ENCODE data around the gene RAPGEF1. TPM values are rescaled to one million over a fixed set of nuclear protein-coding genes. Genes with fewer than 3 reads are reported as not detected.

RAPGEF1 gene
- total and polyA plus RNA-seq, 4 donors = 17.5 to 93.2 (median 54.7) TPM

- WGBS, 2 donors = 86 to 90% methylated on average over 15 of the region's 15 CpGs
- intact Hi-C loops (cut with DNase I) = loop anchor here (5.0 kb wide), 2 partner anchors 58 to 128 kb away; no protein-coding TSS in a partner anchor
- ATAC-seq (ENCODE audit: low FRiP score) (no peak), DNase-seq (no peak)
- H3K4me3 ChIP-seq (ENCODE audit: low read length in 2 of 2) = no peak overlapping the region
- no peaks in the 10 kb centered on the region for H3K27me3 ChIP-seq (ENCODE audit: control insufficient read depth in 1 of 2, insufficient read depth in 2 of 2, low read length in 1 of 2)
- H3K4me1 ChIP-seq (ENCODE audit: control insufficient read depth in 1 of 2, insufficient read depth in 2 of 2, low read length in 2 of 2) = peaks cover 5 to 8% of the 10 kb centered on the region in 2 donors
- no peak overlapping the region for H3K27ac ChIP-seq (ENCODE audit: low read depth in 1 of 2, low read length in 2 of 2)
- H3K36me3 ChIP-seq (ENCODE audit: control insufficient read depth in 1 of 2, insufficient read depth in 2 of 2, low read length in 1 of 2) = no peaks in the 10 kb centered on the region
- H3K9me3 ChIP-seq (ENCODE audit: control insufficient read depth, low read length) = no peaks in the 10 kb centered on the region
Observed at GRCh38 chr9:131735238-131736128, 4.4 kb downstream of the RAPGEF1 start.

DNA sequence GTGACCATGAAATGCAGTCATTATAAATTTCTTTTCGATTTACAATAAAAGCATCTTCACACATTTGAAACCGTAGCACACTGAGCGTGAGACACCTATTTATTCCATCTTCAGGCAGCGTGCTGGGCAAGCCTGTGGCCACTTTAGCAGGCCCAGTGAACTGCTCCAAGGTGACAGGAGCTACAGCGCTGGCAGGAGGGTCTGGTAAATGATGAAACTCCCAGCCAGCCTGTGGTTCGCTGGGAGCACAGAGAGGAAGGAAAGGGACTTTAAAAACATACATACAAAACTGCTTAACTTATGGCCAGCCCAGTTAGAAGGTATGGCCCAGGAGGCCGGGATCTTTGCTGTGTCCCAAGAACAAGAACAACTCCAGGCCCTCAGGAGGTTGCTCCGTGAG, 5.1 kb downstream of the RAPGEF1 start:
- no peak for DNase-seq
- Histone ChIP-seq H3K4me3 (ENCODE audit: low read length in 2 of 2) (no peak overlapping the region), H3K27ac (ENCODE audit: low read depth in 1 of 2, low read length in 2 of 2) (peak overlapping the region in 1 of 2 donors; percentile 4), H3K36me3 (ENCODE audit: control insufficient read depth in 1 of 2, insufficient read depth in 2 of 2, low read length in 1 of 2) (no peaks in the 10 kb centered on the region), H3K27me3 (ENCODE audit: control insufficient read depth in 1 of 2, insufficient read depth in 2 of 2, low read length in 1 of 2) (no peaks in the 10 kb centered on the region), H3K9me3 (ENCODE audit: control insufficient read depth, low read length) (no peaks in the 10 kb centered on the region), H3K4me1 (ENCODE audit: control insufficient read depth in 1 of 2, insufficient read depth in 2 of 2, low read length in 2 of 2) (peaks cover 5 to 8% of the 10 kb centered on the region in 2 donors)
- intact Hi-C loops (cut with DNase I) = loop anchor here (5.0 kb wide), 2 partner anchors 57 to 127 kb away; no protein-coding TSS in a partner anchor
- 87 to 95% methylated on average over 8 of the region's 8 CpGs for WGBS, 2 donors
- ATAC-seq (ENCODE audit: low FRiP score) = no peak

- DNase-seq (peak; percentile 71 to 81), ATAC-seq (ENCODE audit: low FRiP score) (peak; percentile 27)
- Histone ChIP-seq H3K4me1 (ENCODE audit: control insufficient read depth in 1 of 2, insufficient read depth in 2 of 2, low read length in 2 of 2) (peaks cover 5 to 8% of the 10 kb centered on the region in 2 donors), H3K4me3 (ENCODE audit: low read length in 2 of 2) (no peak overlapping the region), H3K36me3 (ENCODE audit: control insufficient read depth in 1 of 2, insufficient read depth in 2 of 2, low read length in 1 of 2) (no peaks in the 10 kb centered on the region), H3K9me3 (ENCODE audit: control insufficient read depth, low read length) (no peaks in the 10 kb centered on the region), H3K27ac (ENCODE audit: low read depth in 1 of 2, low read length in 2 of 2) (peak overlapping the region; percentile 37 to 60), H3K27me3 (ENCODE audit: control insufficient read depth in 1 of 2, insufficient read depth in 2 of 2, low read length in 1 of 2) (no peaks in the 10 kb centered on the region)
- intact Hi-C loops (cut with DNase I) = loop anchor here in 1 of 2 donors (5.0 kb wide), 1 partner anchor 57 kb away; no protein-coding TSS in a partner anchor
- WGBS, 2 donors = 38 to 40% methylated on average over 6 of the region's 6 CpGs
Observed at GRCh38 chr9:131734165-131734610, 5.7 kb downstream of the RAPGEF1 start.

DNA sequence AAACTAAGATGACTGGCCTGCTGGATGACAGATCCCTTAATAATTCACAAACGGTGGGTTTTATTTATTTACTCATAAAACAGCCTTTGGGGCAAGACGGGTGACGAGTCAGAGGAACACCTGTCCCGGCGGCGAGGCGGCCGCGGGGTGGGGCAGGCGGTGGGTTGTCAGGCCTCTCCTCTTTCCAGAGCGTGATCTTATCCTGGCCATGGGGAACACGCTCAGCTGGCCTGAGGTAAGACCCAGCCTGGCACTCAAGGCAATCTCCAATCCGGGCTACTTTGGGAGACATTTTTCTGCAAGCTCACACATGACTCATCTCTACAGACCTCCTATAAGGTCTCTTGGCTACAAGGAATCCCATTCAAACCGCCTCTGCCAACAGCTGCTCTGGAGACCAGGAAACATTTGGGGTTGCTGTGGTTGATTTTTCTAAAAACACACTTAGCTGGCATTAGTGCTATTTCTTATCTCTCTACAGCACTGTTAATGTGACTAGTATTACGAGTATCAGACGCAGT, 6.3 kb downstream of the RAPGEF1 start:
- intact Hi-C loops (cut with DNase I) = loop anchor here in 1 of 2 donors (5.0 kb wide), 1 partner anchor 56 kb away; no protein-coding TSS in a partner anchor
- H3K27ac ChIP-seq (ENCODE audit: low read depth in 1 of 2, low read length in 2 of 2) = peak overlapping the region in 1 of 2 donors; percentile 65
- ATAC-seq (ENCODE audit: low FRiP score) (peak; percentile 83), DNase-seq (peak in 1 of 2 donors; percentile 74)
- H3K4me3 ChIP-seq (ENCODE audit: low read length in 2 of 2) = no peak overlapping the region
- H3K36me3 ChIP-seq (ENCODE audit: control insufficient read depth in 1 of 2, insufficient read depth in 2 of 2, low read length in 1 of 2) = no peaks in the 10 kb centered on the region
- peaks cover 5 to 6% of the 10 kb centered on the region in 2 donors for H3K4me1 ChIP-seq (ENCODE audit: control insufficient read depth in 1 of 2, insufficient read depth in 2 of 2, low read length in 2 of 2)
- H3K27me3 ChIP-seq (ENCODE audit: control insufficient read depth in 1 of 2, insufficient read depth in 2 of 2, low read length in 1 of 2) = no peaks in the 10 kb centered on the region
- WGBS, 2 donors = 32 to 40% methylated on average over 16 of the region's 16 CpGs
- no peaks in the 10 kb centered on the region for H3K9me3 ChIP-seq (ENCODE audit: control insufficient read depth, low read length)

GRCh38 chr9:131732636-131733289, 7.1 kb downstream of the RAPGEF1 start:
- Histone ChIP-seq H3K36me3 (ENCODE audit: control insufficient read depth in 1 of 2, insufficient read depth in 2 of 2, low read length in 1 of 2) (no peaks in the 10 kb centered on the region), H3K4me3 (ENCODE audit: low read length in 2 of 2) (no peak overlapping the region), H3K4me1 (ENCODE audit: control insufficient read depth in 1 of 2, insufficient read depth in 2 of 2, low read length in 2 of 2) (peaks cover 7 to 8% of the 10 kb centered on the region in 2 donors), H3K27me3 (ENCODE audit: control insufficient read depth in 1 of 2, insufficient read depth in 2 of 2, low read length in 1 of 2) (no peaks in the 10 kb centered on the region), H3K9me3 (ENCODE audit: control insufficient read depth, low read length) (no peaks in the 10 kb centered on the region), H3K27ac (ENCODE audit: low read depth in 1 of 2, low read length in 2 of 2) (peak overlapping the region in 1 of 2 donors; percentile 39)
- DNase-seq (no peak), ATAC-seq (ENCODE audit: low FRiP score) (no peak)
- 83 to 88% methylated on average over 12 of the region's 12 CpGs for WGBS, 2 donors
- intact Hi-C loops (cut with DNase I) = loop anchor here in 1 of 2 donors (5.0 kb wide), 1 partner anchor 55 kb away; no protein-coding TSS in a partner anchor

DNA sequence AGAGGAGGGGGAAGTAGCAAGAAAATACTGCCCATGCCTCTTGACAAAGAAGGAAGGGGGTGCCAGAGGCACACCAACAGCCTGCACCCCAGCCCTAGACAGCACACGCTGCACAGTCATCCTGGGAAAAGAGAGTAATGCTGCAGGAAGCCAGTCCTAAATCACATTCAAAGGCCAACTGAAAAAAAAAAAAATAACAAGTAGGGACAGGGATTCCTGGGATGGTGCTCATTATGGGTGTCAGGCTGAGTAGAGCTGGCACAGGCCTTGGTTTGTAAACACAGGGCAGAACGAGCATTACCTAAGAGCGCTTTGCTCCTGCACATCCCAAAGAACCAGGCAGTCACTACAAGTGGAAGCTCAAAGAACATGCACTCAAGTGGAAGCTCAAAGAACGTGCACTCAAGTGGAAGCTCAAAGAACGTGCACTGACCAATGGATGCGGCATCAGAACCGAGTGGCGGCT, 7.8 kb downstream of the RAPGEF1 start:
- ATAC-seq (ENCODE audit: low FRiP score) (no peak), DNase-seq (no peak)
- no peak overlapping the region for H3K27ac ChIP-seq (ENCODE audit: low read depth in 1 of 2, low read length in 2 of 2)
- no peaks in the 10 kb centered on the region for H3K27me3 ChIP-seq (ENCODE audit: control insufficient read depth in 1 of 2, insufficient read depth in 2 of 2, low read length in 1 of 2)
- H3K4me1 ChIP-seq (ENCODE audit: control insufficient read depth in 1 of 2, insufficient read depth in 2 of 2, low read length in 2 of 2) = peaks cover 7 to 11% of the 10 kb centered on the region in 2 donors
- 83 to 91% methylated on average over 8 of the region's 8 CpGs for WGBS, 2 donors
- intact Hi-C loops (cut with DNase I) = loop anchor here in 1 of 2 donors (5.0 kb wide), 1 partner anchor 55 kb away; no protein-coding TSS in a partner anchor
- H3K9me3 ChIP-seq (ENCODE audit: control insufficient read depth, low read length) = no peaks in the 10 kb centered on the region
- no peaks in the 10 kb centered on the region for H3K36me3 ChIP-seq (ENCODE audit: control insufficient read depth in 1 of 2, insufficient read depth in 2 of 2, low read length in 1 of 2)
- H3K4me3 ChIP-seq (ENCODE audit: low read length in 2 of 2) = no peak overlapping the region

GRCh38 chr9:131731644-131732043, 8.2 kb downstream of the RAPGEF1 start:
- H3K36me3 ChIP-seq (ENCODE audit: control insufficient read depth in 1 of 2, insufficient read depth in 2 of 2, low read length in 1 of 2) = no peaks in the 10 kb centered on the region
- H3K9me3 ChIP-seq (ENCODE audit: control insufficient read depth, low read length) = no peaks in the 10 kb centered on the region
- intact Hi-C loops (cut with DNase I) = loop anchor here in 1 of 2 donors (5.0 kb wide), 1 partner anchor 54 kb away; no protein-coding TSS in a partner anchor
- DNase-seq (no peak), ATAC-seq (ENCODE audit: low FRiP score) (no peak)
- WGBS, 2 donors = 89 to 91% methylated on average over 5 of the region's 5 CpGs
- no peak overlapping the region for H3K27ac ChIP-seq (ENCODE audit: low read depth in 1 of 2, low read length in 2 of 2)
- no peak overlapping the region for H3K4me3 ChIP-seq (ENCODE audit: low read length in 2 of 2)
- no peaks in the 10 kb centered on the region for H3K27me3 ChIP-seq (ENCODE audit: control insufficient read depth in 1 of 2, insufficient read depth in 2 of 2, low read length in 1 of 2)
- peaks cover 7 to 11% of the 10 kb centered on the region in 2 donors for H3K4me1 ChIP-seq (ENCODE audit: control insufficient read depth in 1 of 2, insufficient read depth in 2 of 2, low read length in 2 of 2)

- intact Hi-C loops (cut with DNase I) = loop anchor here in 1 of 2 donors (5.0 kb wide), 1 partner anchor 54 kb away; no protein-coding TSS in a partner anchor
- Histone ChIP-seq H3K4me3 (ENCODE audit: low read length in 2 of 2) (no peak overlapping the region), H3K36me3 (ENCODE audit: control insufficient read depth in 1 of 2, insufficient read depth in 2 of 2, low read length in 1 of 2) (no peaks in the 10 kb centered on the region), H3K27me3 (ENCODE audit: control insufficient read depth in 1 of 2, insufficient read depth in 2 of 2, low read length in 1 of 2) (no peaks in the 10 kb centered on the region), H3K9me3 (ENCODE audit: control insufficient read depth, low read length) (no peaks in the 10 kb centered on the region), H3K27ac (ENCODE audit: low read depth in 1 of 2, low read length in 2 of 2) (no peak overlapping the region), H3K4me1 (ENCODE audit: control insufficient read depth in 1 of 2, insufficient read depth in 2 of 2, low read length in 2 of 2) (peaks cover 7 to 11% of the 10 kb centered on the region in 2 donors)
- WGBS, 2 donors = 86% methylated on average over 7 of the region's 7 CpGs
- DNase-seq = no peak
- ATAC-seq (ENCODE audit: low FRiP score) = no peak
Observed at GRCh38 chr9:131731237-131731636, 8.6 kb downstream of the RAPGEF1 start.
